Muscle layer of duodenum (tissue), 2 donors: ENCODE results near the gene MYL6B.

ENCODE experiments used
- H3K27ac ChIP-seq: one replicate; pipeline ENCODE4 v1.7.0; 2013; ENCODE audit warnings: mild to moderate bottlenecking, low read length
- H3K27me3 ChIP-seq: one replicate; pipeline ENCODE4 v1.7.0; 2013; ENCODE audit warnings: low read depth, mild to moderate bottlenecking, control low read depth, low read length
- H3K36me3 ChIP-seq, 2 donors: one replicate each; pipeline ENCODE4 v1.7.0; 2013; ENCODE audit warnings: low read length in 2 of 2, control low read depth in 1 of 2, mild to moderate bottlenecking in 1 of 2; ENCODE audit not compliant: insufficient read depth in 2 of 2, control insufficient read depth in 1 of 2
- H3K4me1 ChIP-seq, 2 donors: one replicate each; pipeline ENCODE4 v1.7.0; 2013; ENCODE audit warnings: low read length in 2 of 2, mild to moderate bottlenecking in 2 of 2, control low read depth in 1 of 2, moderate library complexity in 1 of 2; ENCODE audit not compliant: insufficient read depth in 2 of 2, control insufficient read depth in 1 of 2
- H3K4me3 ChIP-seq, 2 donors: one replicate each; pipeline ENCODE4 v1.7.0; 2013; ENCODE audit warnings: low read length in 2 of 2, low read depth in 1 of 2, mild to moderate bottlenecking in 1 of 2
- H3K9me3 ChIP-seq, 2 donors: one replicate each; pipeline ENCODE4 v1.7.0; 2013; ENCODE audit warnings: low read length in 2 of 2, control low read depth in 1 of 2, mild to moderate bottlenecking in 1 of 2; ENCODE audit not compliant: control insufficient read depth in 1 of 2
- donor health status: healthy.

Gene MYL6B

DNA sequence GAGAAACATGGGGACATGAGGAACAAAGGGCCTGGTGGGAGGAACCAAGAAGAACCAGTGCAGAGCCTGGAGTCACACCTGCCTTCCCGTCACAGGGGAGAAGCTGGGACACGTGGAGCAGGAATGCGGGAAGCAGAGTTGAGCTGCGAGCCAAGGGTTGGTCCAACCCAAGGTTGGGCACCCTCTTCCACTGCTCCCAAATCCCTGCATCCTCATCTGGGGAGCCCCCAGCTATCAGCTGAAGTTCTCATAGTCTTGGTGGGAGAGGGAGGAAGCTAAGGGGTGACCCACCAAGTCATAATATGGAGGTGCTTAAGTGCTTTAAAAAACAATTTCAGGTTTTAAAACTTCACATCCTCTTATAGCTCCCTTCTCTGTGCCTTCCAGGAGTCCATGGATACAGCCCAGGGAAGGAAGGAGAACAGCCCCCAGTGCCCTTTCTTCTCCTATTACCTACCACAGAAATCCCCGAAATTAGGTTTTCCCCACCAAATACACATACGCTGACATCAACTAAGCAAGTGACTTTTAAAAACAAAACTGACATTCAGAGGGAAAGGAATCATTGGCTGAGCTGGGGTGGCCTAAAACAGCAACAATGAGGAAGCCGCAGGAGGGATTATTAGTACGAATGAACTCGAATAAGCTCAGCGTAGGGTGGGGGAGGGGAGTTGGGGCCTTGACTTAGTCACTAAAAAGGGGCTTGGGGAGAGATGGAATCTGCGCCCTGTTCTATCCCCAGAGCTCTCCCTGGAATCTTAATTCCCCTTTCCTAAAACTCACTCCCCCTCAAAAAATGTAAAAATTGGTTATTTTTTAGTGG, 10.3 kb downstream of the MYL6B start:
- Histone ChIP-seq H3K4me1 (peaks cover 13 to 42% of the 10 kb centered on the region in 2 donors), H3K4me3 (no peak overlapping the region), H3K9me3 (no peaks in the 10 kb centered on the region), H3K27me3 (no peaks in the 10 kb centered on the region), H3K27ac (peak overlapping the region; percentile 22), H3K36me3 (peaks cover 51 to 69% of the 10 kb centered on the region in 2 donors)

DNA sequence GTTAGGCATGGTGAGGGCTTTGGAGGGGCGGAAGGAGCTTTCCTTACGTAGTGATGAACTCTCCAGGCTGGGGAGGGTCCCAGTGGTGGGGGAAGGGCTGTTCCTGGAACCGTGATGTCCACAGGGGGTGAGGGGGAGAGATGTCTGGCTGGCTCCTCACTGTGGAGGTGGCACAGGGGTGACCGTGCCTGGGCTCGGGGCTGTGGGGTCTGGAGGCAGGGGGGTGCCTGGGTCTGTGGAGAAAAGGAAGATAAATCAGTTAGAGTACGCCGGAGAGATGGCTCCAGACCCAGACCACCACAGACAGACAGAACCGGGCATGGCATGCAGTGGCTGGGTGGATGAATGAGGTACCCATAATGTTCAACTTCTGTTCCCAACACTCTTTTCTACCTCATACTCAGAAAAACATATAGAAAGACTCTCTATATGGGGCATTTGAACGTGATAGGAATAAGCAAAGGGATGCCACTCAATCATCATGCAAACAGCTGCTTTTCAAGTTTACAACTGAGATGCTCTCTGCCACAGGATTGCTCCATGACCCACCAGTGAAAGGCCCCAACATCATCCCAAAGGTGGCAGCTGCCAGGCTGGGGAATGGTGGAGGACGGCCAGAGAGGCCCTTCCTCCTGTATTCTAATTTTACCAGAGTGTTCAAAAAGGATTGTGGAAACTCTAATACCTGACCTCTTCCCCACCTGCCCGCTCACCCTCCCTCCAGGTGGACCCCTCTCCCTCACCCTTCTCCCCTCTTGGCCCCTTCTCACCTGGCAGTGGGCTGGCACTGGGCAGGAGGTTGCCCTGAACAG, 11.4 kb downstream of the MYL6B start:
- Histone ChIP-seq H3K27ac (no peak overlapping the region), H3K36me3 (peaks cover 56 to 76% of the 10 kb centered on the region in 2 donors), H3K27me3 (no peaks in the 10 kb centered on the region), H3K9me3 (no peaks in the 10 kb centered on the region), H3K4me1 (peaks cover 13 to 42% of the 10 kb centered on the region in 2 donors), H3K4me3 (no peak overlapping the region)

DNA sequence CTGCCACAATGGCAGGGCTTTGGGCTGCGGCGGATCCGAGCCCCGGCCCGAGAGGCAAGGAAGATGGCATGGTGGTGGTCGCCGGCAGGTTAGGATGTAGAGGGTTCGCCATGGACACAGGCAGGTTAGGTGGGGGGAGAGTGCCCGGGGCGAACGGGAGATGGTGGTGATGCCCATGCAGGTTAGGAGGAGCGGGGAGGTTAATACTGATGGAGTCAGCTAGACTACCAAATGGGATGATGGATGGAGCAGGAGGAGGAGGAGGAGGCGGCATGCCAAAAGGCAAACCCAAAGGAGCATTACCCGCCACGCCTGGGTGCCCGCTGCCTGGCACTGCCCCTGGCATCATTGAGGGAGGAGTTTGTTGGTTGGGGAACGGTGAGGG, 11.9 kb downstream of the MYL6B start:
- Histone ChIP-seq H3K27ac (no peak overlapping the region), H3K9me3 (no peaks in the 10 kb centered on the region), H3K4me1 (peaks cover 13 to 41% of the 10 kb centered on the region in 2 donors), H3K36me3 (peaks cover 55 to 82% of the 10 kb centered on the region in 2 donors), H3K4me3 (no peak overlapping the region), H3K27me3 (no peaks in the 10 kb centered on the region)

DNA sequence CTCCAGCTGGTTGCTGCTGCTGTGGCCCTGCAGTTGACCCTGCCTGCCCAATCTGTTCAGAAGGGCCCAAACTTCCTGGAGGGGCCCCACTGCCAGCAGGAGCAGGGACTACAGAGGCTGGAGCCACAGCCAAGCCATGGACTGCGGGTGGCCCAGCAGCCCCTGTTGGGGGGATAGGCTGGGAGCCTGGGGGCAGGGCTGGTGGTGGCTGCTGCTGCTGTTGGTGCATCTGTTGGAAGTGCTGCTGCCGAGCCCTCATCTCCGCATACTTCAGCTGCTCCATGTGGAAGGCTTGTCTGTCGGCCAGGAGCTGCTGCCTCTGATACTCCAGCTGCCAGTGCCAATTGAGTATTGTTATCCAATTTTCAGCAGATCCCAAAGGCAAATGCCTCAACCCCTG, 13.0 kb downstream of the MYL6B start:
- no peak overlapping the region for H3K27ac ChIP-seq
- peaks cover 50 to 82% of the 10 kb centered on the region in 2 donors for H3K36me3 ChIP-seq
- H3K9me3 ChIP-seq, result no peaks in the 10 kb centered on the region
- H3K4me1 ChIP-seq, result peaks cover 12 to 32% of the 10 kb centered on the region in 2 donors
- no peaks in the 10 kb centered on the region for H3K27me3 ChIP-seq
- no peak overlapping the region for H3K4me3 ChIP-seq

DNA sequence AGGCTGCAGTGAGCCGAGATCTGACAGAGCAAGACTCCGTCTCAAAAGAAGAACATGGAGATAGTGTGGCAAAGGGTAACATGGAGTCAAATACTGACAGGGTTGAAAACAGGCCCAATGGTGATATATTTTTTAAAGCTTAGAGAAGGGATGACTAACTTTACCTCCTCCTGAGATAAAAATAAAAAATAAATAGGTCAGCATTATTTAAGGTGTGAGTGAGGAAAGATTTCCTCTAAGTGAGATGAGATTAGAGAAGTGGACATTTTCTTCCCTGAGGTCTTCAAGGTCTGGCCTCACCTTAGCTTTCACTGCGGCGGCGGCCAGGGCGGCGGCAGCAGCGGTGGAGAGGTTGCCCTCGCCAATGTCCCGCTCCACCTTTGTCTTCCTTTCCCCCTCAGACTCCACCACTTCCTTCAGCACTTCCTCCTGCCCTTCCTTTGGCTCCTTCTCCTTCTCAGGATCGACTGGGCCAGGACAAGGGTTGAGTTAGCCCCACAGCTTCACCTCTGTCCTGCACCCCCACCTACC, 16.9 kb downstream of the MYL6B start:
- no peak overlapping the region for H3K4me3 ChIP-seq
- H3K9me3 ChIP-seq, result no peaks in the 10 kb centered on the region
- H3K36me3 ChIP-seq, result peaks cover 49 to 90% of the 10 kb centered on the region in 2 donors
- no peaks in the 10 kb centered on the region for H3K27me3 ChIP-seq
- H3K4me1 ChIP-seq, result no peaks in the 10 kb centered on the region
- H3K27ac ChIP-seq, result no peak overlapping the region

DNA sequence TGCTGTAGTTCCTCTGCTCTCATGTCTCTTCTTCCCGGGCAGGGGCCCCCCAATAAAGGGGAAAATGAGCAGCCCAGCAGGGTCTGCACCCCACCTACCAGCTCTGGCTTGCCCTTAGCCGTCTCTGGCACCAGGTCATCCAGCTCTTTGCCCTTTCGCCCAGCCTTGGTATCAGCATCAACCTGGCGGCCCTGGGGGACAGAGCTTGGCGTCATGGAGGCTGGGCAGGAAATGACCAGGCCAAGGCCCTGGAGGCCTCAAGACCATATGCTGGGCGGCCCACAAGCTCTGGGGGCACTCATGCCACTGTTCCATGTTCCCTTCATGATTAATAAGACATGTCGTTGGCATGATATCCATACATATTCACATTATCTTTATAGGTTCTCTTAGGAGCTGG, 20.5 kb downstream of the MYL6B start:
- H3K4me1 ChIP-seq, result no peaks in the 10 kb centered on the region
- no peaks in the 10 kb centered on the region for H3K27me3 ChIP-seq
- H3K4me3 ChIP-seq, result no peak overlapping the region
- peaks cover 62 to 89% of the 10 kb centered on the region in 2 donors for H3K36me3 ChIP-seq
- H3K27ac ChIP-seq, result no peak overlapping the region
- H3K9me3 ChIP-seq, result no peaks in the 10 kb centered on the region

DNA sequence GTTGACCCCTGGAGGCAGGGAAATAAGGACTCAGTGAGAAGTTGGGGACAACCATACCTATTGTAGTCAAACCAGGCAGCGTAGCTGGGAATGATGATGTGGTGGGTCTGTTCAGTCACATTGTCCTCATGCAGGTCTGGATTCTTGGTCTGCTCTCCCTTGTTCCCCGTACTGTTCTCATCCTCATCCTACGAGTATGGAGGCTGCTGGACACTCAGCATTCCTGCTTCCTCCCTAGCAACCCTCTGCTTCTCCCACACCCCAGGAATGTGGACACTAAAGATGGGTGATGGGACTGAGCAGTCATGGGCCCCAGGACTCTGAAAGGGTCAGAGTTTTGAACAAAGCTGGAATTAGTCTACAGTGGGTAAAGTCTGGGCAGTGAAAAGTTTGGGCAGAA, 26.0 kb downstream of the MYL6B start:
- Histone ChIP-seq H3K27ac (no peak overlapping the region), H3K27me3 (no peaks in the 10 kb centered on the region), H3K4me3 (no peak overlapping the region), H3K36me3 (peaks cover 61 to 79% of the 10 kb centered on the region in 2 donors), H3K9me3 (no peaks in the 10 kb centered on the region), H3K4me1 (no peaks in the 10 kb centered on the region)

DNA sequence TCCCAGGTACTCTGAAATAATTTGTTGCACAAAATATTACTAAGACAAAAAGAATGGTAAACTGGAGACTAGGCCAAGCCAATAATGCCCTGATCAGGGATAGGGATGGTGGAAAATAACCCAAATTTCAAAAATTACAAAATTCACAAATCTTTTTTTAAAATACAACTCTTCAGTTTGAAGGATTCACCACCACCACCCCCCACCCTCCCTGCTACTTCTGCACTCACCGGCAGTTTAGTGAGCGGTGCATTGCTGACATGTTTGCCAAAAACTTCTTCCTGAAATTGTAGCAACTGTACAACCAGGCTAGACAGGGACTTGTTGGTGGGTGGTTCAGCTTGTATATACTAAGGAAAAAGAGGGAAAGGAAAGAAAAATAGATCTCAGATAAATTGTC, 34.6 kb downstream of the MYL6B start:
- Histone ChIP-seq H3K36me3 (peaks cover 26 to 27% of the 10 kb centered on the region in 2 donors), H3K4me1 (peaks cover 5 to 25% of the 10 kb centered on the region in 2 donors), H3K27me3 (no peaks in the 10 kb centered on the region), H3K4me3 (no peak overlapping the region), H3K27ac (no peak overlapping the region), H3K9me3 (no peaks in the 10 kb centered on the region)

DNA sequence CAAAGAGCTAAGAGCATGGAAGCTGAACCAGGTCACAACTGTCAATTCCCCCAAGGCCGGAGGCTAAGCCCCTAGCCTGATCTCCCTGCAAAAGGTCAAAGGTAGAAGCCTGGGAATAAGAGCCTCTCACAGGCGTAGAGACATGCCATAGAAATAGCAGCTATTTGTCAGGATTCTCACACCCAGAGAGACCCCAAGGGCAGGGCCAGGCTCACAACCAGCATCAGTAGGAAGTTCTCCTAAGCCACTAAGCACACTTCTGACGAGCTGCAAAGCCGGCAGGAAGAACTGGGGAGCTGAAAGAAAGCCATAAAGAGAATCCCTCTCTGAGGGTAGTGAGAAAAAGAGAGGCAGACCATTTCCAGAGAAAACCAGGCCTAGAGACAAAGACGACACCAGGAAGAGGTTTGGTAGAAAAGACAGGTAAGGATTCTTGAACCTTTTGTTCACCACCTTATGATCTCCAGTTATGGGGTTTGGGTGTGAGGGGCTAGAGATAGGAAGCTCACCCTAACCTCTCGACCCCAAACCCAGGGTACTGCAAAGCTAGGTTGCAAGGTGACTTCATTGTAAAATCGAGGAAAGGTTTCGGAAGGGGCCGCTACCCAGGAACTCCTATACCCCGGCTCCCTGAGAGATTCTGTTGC, 35.9 kb downstream of the MYL6B start:
- peaks cover 20 to 25% of the 10 kb centered on the region in 2 donors for H3K36me3 ChIP-seq
- H3K4me3 ChIP-seq, result peak overlapping the region; percentile 59 to 85
- H3K9me3 ChIP-seq, result no peaks in the 10 kb centered on the region
- no peaks in the 10 kb centered on the region for H3K27me3 ChIP-seq
- peaks cover 5 to 25% of the 10 kb centered on the region in 2 donors for H3K4me1 ChIP-seq
- H3K27ac ChIP-seq, result peak overlapping the region; percentile 10

DNA sequence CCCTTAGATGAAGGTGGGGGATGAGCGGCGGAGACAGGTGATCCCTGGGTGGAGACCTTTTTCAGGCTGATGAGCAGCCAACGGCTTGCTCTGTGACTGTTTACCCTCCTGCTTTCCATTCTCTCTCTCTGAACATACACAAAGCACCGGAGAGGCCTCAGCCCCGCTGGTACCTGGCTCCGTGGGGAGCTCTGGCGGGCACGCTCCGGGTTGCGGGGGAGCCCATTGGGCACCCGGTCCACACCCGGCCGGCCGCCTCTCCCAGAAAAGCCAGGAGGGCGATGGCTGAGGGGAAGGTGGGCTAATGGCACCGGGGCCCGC, 36.4 kb downstream of the MYL6B start:
- peaks cover 5 to 25% of the 10 kb centered on the region in 2 donors for H3K4me1 ChIP-seq
- peaks cover 17 to 21% of the 10 kb centered on the region in 2 donors for H3K36me3 ChIP-seq
- no peaks in the 10 kb centered on the region for H3K27me3 ChIP-seq
- no peaks in the 10 kb centered on the region for H3K9me3 ChIP-seq
- peak overlapping the region; percentile 10 for H3K27ac ChIP-seq
- H3K4me3 ChIP-seq, result peak overlapping the region; percentile 59 to 85
